T47D (cell line): ENCODE measurements around the gene HHIPL1.
"Not testable (repeated sequence)": the region's sequence is repeated elsewhere in the genome, so short reads cannot be mapped to it uniquely, and the experiment has no call there.

Source experiments
- DNase-seq, 2 experiments: peaks; one replicate each; pipeline versions ENCODE4 v3.0.0 to v3.0.0-alpha.2; 2011 to 2012; ENCODE audit warnings: low read depth in 1 of 2, low spot score in 1 of 2
- JUND ChIP-seq: IDR thresholded peaks from 2 replicates; pipeline ENCODE4 v1.6.1; 2012; ENCODE audit warnings: low read depth
- in situ Hi-C: cut with HindIII; loops from 2 replicates; pipeline ENCODE4 v1.10.0; 2016; ENCODE audit warnings: low sequenced_read_pairs, low pct_unique_long_range_greater_than_20kb

HHIPL1 gene

DNA sequence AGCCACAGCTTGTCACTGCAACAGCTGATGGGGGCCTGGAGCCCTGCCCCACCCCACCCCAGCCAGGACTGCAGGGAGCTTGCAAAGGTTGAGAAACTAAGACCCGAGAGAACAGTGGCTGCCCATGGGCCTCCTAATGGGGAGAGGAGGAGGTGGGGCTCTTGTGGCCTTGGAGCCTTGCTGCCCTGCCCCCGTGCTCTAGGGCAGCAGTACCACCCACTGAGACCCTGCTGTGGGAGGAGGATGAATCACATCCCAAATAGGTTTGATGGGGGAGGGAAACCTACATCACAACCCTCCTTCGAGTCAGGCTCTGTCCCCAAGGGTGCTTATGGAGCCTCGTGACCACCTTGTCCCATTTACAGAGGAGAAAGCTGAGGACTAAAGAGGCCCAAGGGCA, 15.9 kb downstream of the HHIPL1 start:
- in situ Hi-C loops: no loop called here
- no peak for DNase-seq
- TF ChIP-seq JUND: no peak

DNA sequence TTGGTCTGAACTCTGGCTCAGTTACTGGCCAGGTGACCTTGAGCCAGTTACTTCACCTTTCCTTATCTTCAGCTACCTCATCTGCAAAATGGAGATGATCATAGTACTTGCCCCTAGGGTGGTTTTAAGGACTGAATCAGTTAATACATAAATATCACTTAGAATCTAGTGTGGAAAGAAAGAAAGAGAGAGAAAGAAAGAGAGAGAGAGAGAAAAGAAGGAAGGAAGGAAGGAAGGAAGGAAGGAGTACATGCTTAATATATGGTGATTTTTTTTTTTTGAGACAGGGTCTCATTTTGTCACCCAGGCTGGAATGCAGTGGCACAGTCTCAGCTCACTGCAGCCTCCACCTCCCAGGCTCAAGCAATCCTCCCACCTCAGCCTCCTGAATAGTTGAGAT, 16.3 kb downstream of the HHIPL1 start:
- in situ Hi-C loops, DNase-seq: not testable (repeated sequence)

DNA sequence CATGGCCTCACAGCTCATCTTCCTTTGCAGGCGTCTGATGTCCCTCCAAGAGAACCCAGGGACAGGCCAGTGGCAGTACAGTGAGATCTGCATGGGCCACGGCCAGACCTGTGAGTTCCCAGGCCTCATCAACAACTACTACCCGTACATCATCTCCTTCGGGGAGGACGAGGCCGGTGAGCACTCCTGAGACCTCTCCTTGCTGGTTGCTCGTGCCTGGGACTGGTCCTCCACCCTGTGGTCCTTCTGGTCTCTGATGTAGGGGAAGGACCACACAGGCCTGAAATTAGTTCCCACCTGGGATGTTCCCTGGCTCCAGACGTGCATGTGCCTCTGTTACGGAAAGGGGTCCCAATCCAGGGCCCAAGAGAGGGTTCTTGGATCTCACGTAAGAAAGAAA, 17.9 kb downstream of the HHIPL1 start:
- in situ Hi-C loops: no loop called here
- no peak for TF ChIP-seq JUND
- DNase-seq: no peak

DNA sequence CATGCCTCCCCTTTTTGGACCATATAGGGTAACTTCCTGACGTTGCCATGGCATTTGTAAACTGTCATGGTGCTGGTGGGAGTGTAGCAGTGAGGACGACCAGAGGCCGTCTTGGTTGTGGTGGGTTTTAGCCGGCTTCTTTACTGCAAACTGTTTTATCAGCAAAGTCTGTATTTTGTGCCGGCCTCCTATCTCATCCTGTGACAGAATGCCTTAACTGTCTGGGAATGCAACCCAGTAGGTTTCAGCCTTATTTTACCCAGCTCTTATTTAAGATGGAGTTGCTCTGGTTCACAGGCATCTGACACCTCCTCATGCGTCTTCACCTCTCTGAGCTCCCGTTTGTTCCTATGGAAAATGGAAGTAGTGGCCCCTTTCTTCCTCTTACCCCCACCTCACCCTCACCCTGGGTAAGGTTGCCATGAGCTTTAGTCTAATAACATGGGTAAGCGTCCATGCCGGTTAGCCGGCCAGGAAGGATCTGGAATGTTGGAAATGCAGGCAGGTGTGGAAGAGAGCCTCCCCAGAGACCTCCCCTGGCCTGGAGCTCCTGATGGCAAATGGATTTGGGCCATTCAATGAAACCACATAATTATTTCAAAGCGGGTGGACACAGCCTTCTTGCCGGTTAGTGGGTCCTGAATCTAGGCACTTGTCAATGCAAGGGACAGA, 18.6 kb downstream of the HHIPL1 start:
- no peak for TF ChIP-seq JUND
- DNase-seq: no peak

DNA sequence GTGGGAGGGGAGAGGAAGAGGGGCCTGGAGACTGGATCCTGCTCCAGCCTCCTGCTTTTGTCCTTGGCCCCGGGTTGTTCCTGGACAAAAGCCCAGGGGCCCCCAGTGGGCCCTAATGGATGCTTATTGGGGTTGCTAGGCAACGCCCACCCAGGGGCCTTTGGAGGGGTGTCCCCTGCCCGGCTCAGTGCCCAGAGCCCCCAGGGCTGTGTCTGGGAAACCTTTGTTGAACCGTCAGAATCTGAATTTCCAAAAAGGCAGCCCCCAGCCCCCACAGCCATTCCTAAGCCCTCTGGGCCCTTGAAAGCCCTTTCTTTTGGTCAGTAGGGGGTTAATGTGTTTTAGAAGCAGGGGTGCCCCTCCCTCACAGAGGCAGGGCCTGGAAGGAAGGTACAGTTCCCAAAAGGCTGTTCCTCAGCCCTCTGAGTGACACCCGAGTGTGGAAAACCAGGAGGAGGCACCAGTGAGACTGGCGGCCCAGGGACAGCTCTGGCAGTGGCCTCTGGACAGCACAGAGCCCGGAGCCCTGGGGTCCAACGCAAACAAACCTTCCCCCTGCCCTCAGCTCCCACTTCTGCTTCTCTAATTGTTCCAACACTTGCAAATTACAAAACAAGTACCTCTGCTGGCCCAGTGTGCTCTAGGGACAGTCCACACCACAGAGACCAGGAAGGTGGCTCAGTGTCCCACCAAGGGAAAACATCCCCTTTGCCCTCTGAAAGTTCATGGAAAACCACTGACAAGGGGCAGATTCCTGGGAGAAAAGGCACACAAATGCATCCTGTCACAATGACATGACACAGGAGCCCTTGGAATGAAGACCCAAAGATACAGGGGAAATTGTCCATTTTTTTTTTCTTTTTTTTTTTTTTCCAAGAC, 19.4 kb downstream of the HHIPL1 start:
- in situ Hi-C loops: no loop called here
- no peak for TF ChIP-seq JUND
- DNase-seq: no peak

More for the DNA sequence above, 18.6 kb downstream of the HHIPL1 start:
- in situ Hi-C loops: no loop called here

DNA sequence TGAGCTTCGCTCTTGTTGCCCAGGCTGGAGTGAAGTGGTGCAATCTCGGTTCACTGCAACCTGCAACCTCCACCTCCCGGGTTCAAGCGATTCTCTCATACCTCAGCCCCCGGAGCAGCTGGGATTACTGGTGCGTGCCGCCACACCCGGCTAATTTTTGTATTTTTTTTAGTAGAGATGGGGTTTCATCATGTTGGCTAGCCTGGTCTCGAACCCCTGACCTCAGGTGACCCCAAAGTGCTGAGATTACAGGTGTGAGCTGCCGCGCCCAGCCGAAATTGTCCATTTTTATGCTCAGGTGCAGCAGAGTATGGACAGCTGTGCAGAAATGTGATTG, 20.0 kb downstream of the HHIPL1 start:
- in situ Hi-C loops: no loop called here
- DNase-seq: no peak
- no peak for TF ChIP-seq JUND

DNA sequence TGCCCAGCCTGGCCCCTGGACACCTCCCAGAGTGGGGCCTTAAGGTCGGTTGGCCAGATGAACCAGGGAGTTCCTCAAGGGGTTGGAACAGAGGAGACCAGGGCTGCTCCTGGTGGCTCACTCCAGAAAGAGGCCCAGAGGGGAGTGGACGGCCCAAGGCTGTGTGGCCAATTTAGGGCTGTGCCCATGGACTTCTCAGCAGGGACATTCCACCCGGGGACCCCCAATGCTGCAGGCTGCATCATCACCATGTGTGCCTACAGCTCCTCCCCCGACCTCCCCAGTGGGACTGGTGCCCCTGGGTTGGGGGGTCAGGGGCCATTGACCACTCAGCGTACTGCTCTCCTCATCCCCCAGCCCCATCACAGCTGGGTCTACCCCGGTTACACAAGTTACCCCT, 21.6 kb downstream of the HHIPL1 start:
- no peak for DNase-seq
- in situ Hi-C loops: no loop called here
- TF ChIP-seq JUND: no peak

GRCh38 chr14:99667045-99667444, 22.1 kb downstream of the HHIPL1 start:
- no peak for DNase-seq
- in situ Hi-C loops: no loop called here
- TF ChIP-seq JUND: no peak

- no peak for TF ChIP-seq JUND
- in situ Hi-C loops: no loop called here
- DNase-seq: no peak
Observed at GRCh38 chr14:99667821-99668220, 22.9 kb downstream of the HHIPL1 start.

GRCh38 chr14:99668307-99669295, 23.7 kb downstream of the HHIPL1 start:
- in situ Hi-C loops: no loop called here
- no peak for DNase-seq
- TF ChIP-seq JUND: no peak

GRCh38 chr14:99670361-99671234, 25.7 kb downstream of the HHIPL1 start:
- TF ChIP-seq JUND: no peak
- DNase-seq: no peak
- in situ Hi-C loops: no loop called here
